Measurements from ENCODE around the gene STIP1.
A peak's percentile ranks its signal among the peaks of the same experiment; 100 is the strongest.
"Not testable (repeated sequence)": the region's sequence is repeated elsewhere in the genome, so short reads cannot be mapped to it uniquely, and the experiment has no call there.

Gene STIP1

DNA sequence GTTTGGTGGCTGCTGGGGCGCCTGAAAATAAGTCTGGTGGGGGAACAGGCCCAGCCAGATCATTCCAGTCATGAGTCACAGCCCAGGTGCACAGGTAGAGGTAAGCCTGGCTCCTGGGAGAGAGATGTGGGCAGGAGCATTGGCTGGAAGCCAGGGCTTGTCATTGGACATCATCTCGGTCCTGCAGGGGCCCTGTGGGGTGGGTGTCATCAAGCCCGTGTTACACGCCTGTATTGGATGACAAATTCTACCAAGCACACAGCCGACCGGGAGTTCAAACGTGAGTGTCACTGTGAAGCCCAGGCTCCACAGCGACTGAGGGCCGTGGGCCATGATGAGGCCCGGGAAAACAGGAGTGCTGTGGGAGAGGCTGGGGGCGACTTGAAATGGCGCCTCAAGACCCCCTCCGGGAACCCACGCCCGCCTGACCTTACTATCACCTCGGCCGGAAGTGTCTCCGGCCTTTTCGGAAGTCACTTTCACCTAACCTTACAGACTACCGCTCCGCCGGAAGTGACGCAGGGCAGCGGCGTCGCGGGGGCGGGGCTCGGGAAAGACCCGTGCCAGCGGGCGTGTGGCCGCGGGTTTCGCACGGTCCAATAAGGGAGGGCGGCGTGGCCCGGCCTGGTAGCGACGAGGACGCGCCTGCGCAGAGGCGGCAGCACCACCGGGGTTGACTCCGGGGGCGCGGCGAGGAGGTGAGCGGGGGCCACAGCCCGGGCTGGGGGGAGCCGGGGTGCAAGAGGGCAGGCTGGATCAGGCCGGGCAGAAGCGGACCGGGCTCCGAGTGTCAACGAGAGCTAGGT lies 54.7 kb downstream of the STIP1 start, which contains the start of gene FKBP2:
TSS of gene FKBP2 (plus strand) at position 661 of the 806 bp plus-strand sequence. CDS start 1,293 bp downstream, outside the sequence.
- peak; percentile 99 for DNase-seq

DNA sequence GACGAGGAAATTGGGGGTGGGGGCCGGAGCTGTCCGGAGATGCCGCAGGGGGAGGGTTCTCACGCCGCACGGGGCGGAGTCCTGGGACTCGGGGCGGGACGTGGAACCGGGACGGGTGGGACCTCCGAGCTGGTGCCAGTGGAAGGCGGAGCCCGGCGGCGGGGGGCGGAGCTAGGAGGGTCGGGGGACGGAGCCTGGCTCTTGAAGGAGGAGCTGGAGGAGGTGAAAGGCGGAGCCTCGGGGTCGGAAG lies 55.2 kb downstream of the STIP1 start:
- peak; percentile 100 for DNase-seq

GRCh38 chr11:64241491-64242374 lies 55.8 kb downstream of the STIP1 start:
- DNase-seq = peak; percentile 63

GRCh38 chr11:64243236-64243854 lies 57.4 kb downstream of the STIP1 start:
- peak; percentile 4 for DNase-seq

GRCh38 chr11:64244107-64244506 lies 58.1 kb downstream of the STIP1 start:
- DNase-seq = peak; percentile 11

GRCh38 chr11:64244966-64245365 lies 59.0 kb downstream of the STIP1 start:
- DNase-seq = peak; percentile 14

DNA sequence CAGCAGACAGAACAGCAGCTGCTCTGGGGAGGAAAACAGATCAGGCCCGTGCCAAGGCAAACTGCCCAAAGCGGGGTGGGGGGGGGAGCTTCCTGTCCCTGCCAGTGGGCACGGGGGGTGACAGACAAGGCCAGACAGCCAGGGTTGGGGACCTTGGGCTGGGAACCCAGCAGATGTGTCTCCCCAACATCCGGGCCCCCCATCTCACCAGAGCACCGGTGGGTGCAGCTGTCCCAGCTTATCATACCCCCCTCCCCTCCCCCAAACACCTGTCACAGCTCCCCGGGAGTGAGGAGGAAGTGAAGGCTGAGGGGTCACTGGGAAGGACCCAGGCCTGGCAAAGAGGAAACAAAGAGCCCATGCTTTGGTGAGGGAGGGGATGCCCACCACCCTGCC lies 59.4 kb downstream of the STIP1 start:
- peak; percentile 83 for DNase-seq

DNA sequence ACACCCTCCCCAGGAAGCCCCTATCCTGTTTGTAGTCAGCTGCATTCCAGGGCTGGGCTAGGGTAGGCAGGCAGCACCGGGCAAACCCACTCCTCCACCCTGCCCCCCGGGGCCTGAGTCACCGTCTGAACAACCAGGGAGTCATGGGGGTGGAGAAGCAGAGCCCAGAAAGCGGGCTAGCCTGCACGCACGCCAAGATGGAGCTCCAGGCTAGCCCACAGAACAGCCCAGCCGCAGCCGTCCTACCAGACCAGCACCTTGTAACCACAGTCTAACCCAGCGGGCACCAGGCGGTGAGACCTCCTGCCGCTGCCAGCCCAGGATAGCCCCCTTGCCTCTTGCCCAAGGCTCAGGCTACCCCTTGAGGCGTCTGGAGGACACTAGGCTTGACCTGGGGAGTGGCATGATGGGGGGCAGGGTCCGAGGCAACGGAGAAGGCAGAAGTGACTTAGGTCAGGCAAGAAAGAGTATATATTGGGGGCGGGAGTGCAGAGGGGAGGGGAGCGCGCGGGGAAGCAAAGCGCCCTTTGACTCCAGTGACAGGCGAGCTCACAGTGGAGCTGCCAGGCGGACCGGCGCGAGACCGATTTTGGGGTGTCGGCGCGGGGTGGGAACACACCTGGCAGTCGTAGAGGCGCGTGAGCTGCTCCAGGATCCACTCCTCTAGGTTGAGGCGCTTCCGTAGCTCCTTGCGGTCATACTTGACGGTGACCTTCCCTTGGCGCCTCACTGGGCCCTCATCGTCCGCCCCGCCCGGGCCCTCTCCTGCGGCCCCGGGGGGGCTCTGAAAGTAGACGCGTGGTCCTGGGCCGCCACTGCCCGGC lies 60.0 kb downstream of the STIP1 start:
- DNase-seq = peak; percentile 86

- DNase-seq = not testable (repeated sequence)
Observed at GRCh38 chr11:64246621-64246870, 60.6 kb downstream of the STIP1 start.

DNA sequence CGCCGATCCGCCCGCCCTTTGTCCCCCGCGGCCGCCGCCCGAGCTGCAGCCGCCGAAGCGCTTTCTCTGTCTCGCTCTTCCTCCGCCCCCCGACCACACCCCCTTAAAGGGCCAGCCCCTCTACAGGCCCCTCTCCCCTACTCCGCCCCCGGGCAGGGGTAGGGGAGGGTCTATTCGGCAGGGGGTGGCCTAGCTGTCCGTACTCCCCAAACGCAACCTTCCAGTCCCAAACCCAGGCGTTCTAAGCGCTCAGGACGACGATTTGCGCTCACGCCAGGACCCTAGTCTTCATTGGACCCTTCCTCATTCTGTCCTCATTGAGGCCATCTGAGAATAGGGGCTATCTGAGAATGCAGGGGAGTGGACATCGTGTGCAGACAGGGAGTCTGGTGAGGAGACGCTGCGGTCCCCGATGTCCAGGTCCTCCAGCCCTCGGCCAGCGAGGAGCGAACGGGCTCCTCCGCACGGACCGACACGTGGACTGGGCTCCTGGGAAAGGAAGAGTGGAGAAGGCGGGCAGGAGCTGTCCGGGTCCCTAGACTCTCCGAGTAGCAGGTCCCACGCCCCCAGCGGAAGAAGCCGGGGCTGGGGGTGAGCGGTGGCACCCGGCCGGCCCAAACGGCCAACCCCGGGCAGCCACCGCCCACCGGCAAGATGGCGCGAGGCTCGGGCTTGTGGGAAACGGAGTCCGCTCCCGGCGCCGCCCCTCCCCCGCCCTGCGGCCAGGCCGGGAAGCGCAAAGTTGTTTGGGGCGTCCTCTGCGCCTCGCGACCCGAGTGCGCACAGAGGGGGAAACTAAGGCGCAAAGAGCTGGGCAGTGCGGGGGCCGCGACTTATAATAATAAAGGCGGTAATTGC lies 61.1 kb downstream of the STIP1 start, which contains the start of gene PPP1R14B:
TSS of gene PPP1R14B (minus strand) at position 73 of the 858 bp plus-strand sequence. CDS start 270 bp downstream, outside the sequence.
- peak; percentile 96 for DNase-seq

DNA sequence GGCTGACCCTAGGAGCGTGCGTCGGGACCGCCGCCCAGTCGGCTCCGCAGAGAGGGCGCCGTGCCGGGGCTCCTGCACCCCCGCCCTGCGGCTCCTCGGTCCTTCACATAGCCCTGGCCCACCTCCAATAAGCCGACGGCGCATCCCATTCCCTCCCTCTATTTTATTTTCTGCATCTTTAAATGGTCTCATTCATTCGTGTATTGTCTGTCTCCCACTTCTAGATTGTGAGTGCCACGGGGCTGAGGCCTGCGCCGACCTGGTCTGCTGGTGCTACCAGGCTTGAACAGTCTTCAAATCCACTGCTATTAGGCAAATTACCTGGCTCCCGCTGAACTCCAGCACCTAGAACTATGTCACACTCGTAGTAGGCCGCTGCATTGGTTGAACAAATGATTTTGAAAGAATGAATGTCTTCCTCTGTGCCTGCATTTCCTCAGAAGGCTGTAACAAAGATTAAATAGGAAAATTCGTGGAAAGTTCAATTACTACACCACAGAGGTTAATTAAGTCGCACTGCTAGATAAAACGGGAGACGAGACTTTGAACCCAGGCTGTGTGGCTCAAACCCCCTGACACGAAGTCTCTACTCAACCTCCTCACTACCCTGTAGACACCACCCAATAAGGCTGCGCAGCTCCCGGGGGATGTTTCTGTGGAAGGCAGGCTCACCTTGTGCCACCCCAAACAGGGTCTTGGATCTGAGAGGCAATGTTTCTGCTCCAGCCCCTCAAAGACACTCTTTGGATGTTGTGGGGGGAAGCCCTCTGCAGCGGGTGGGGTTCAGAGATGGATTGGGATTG lies 62.0 kb downstream of the STIP1 start:
- peak; percentile 2 for DNase-seq

GRCh38 chr11:64248578-64248977 lies 62.6 kb downstream of the STIP1 start:
- DNase-seq = no peak

DNA sequence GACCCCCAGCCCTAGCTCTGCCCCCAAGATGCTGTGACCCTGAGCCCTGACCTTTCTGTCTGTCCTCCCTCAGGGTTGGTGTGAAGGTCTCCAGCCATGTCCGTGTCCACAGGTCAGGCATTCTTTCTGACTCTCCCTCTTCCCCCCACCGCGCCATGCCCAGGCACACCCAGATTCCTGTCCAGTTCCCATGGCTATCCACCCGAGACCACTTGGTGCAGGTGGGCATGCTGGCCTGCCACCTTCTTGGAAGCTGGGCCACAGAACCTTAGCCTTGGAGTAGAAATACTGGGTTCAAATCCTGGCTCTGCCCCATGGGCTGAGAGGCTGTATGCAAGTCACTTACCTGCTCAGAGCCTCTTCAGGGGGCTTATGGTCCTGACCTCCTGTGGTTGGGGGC lies 63.1 kb downstream of the STIP1 start:
- no peak for DNase-seq

- peak; percentile 6 for DNase-seq
Observed at GRCh38 chr11:64249563-64250414, 63.8 kb downstream of the STIP1 start.

- peak; percentile 59 for DNase-seq
Observed at GRCh38 chr11:64250415-64251015, 64.5 kb downstream of the STIP1 start.

DNA sequence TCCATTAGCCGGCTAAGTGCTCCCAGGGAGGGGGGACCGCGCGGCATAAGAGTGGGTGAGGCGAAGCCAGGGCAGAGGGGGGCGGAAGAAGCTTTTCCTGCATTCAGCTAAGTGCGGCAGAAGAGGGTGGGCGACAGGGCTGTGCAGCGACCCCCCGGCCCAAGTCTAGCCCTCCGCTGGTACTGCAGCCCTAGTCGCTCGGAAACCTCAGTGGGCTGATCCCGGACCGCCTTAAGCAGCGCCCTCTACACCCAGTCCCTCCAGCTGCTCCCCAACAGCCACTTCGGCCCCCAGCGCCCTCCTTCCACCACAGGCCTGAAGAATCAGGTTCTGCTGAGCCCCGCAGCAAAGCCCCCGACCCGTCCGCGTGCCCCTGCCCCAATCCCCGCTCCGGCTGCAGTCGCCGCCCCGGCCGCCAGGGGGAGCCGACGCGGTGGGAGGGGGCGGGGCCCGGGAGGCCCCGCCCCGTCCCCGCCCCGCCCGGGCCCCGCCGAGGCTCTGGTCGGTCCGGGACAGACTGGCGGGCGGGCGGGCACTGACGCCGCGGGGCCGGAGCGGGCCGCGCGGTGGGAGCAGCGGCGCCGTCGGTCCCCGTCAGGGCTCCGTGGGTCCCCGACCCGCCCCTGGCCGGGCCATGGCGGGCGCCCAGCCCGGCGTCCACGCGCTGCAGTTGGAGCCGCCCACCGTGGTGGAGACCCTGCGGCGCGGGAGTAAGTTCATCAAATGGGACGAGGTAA lies 65.2 kb downstream of the STIP1 start, which contains the start of gene PLCB3:
TSS of gene PLCB3 (plus strand) at position 515 of the 737 bp plus-strand sequence. CDS start at position 635, 120 bp downstream.
- peak; percentile 81 for DNase-seq

DNA sequence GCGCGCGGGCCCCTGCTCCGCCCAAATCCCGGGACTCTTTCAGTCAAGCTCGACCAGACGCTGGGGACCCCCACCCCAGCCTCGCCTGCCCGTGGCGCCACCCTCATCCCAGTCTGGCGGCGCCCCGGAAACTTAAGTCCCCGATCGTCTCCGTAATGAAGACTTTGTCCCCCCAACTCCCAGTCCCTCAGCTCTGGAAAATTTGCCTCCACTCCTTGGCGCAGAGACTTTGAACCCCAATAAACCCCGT lies 65.7 kb downstream of the STIP1 start:
- DNase-seq = no peak

DNA sequence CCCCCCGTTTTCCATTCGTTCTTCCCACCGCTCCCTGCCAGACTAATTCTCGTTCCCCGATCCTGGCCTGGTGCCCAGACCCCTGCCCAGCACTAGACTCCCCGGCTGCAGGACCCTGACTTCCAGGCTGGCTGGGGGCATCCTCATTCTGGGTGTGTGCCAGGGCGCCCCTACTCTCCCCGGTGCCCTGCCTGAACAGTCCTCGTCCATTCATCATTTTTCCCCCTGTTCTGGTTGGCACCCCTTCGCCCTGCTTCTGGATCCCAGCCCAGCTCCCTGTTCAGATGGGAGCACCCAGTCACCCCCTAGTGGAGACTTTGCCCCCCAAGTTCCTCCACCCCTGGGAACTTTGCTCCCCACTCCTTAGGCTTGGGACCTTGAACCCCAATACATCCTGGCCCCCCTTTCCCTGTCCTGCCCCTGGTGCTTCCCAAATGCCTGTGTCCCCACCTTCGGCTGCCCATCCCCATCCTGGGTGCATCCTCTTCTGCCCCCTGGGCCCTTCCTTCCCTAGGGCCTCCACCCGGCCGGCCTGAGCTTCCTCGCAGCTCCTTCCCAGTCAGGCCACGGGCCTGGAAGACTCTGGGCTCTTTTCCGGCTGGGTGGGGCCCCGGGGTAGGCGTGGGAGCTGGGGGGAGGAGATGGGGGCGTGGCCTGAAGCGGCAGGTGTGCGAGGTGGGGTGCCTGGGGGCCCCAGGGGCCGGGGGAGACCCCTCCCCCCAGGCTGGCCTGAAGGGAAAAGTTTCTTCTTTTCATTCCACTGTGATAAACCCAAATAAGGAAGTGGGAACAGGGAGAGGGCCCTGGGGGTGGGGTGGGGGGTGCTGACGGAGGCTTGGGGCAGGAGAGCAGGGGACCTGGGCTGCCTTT lies 66.3 kb downstream of the STIP1 start:
- peak; percentile 47 for DNase-seq

Data from RPMI8226 (cell line).